COLO668 (cell line): Measurements from ENCODE around the gene ACTR1A.
"Not testable (repeated sequence)": the region's sequence is repeated elsewhere in the genome, so short reads cannot be mapped to it uniquely, and the experiment has no call there.

Source experiments
- DNase-seq: peaks from one replicate; lab custom pipeline; 2025; ENCODE audit not compliant: unreplicated experiment; lab: John Stamatoyannopoulos, UW

Gene ACTR1A

DNA sequence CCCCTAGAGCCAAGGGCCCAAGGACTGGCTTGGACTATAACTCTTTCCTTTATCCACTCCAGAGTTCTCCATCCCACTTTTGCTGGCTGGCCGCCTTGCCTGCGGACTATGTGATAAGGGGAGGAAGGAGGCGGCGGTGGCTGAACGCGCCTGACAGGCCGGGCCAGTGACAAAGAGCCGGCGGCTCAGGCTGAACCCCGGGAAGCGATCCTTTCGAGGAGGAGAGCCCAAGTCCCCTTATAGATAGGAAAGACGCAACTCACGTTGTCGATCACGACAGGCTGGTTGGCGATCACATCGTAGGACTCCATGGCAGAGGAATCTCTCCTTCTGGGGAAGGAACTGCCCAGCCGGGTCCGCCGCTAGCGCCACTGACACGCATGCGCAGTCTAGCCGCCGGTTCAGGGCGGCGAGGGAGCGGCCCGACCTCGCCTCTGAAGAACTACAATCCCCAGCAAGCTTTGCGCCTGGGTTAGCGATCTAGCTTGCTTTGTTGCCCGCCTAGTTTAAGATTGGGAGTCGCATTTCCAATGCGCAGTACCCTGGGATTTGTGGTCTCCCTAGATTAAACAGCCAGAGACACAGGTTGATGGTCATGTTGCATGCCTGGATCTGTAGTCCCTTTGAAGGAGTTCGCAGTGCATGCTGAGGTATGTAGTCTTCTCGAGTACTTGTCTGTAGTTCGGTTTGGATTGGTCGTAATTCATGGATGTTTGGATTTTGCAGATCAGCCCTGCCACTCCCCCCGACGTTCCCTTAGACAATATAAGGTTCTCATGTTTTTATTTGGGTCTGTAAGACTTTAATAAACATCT is at the start of gene ACTR1A:
Gene ACTR1A (minus strand): TSS at position 376 of the 815 bp plus-strand sequence. CDS start 65 bp downstream, at position 311.
- peak; percentile 91 for DNase-seq

DNA sequence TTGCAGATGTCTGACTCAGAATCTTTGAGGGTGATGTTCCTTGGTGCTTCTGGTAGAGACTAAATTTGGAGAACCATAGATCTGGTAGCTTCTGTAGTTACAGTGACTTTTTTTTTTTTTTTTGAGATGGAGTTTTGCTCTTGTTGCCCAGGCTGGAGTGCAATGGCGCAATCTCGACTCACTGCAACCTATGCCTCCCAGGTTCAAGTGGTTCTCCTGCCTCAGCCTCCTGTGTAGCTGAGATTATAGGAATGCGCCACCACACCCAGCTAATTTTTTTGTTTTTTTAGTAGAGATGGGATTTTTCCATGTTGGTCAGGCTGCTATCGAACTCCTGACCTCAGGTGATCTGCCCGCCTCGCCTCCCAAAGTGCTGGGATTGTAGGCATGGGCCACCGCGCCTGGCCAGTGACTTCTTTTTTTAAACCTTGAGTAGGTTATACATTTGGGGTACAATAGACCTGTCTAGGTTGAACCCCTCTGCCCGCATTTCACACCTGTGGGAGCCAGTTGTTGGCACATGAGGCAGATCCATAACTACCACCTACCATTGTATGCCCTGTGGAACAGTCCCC is 48.2 kb upstream of the ACTR1A start:
- no peak for DNase-seq

DNA sequence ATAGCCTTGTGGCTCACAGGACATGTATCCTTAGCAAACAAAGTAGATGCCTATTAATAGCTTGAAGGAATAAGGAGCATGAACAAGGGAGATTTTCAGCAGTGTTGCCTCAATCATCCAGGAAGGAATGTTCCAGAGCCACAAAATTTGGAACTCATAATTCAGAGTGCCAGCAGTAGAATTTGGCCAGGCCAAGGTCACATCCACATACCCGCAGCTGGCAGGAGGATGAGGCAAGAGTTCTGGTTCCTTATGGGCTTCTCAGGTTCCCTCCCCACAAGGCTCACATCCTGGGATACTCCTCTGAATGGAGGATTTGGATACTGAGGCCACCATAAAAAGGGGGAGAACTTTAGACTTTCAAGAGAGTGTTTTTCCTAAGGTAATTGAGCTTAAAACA is 47.0 kb upstream of the ACTR1A start:
- DNase-seq = no peak

DNA sequence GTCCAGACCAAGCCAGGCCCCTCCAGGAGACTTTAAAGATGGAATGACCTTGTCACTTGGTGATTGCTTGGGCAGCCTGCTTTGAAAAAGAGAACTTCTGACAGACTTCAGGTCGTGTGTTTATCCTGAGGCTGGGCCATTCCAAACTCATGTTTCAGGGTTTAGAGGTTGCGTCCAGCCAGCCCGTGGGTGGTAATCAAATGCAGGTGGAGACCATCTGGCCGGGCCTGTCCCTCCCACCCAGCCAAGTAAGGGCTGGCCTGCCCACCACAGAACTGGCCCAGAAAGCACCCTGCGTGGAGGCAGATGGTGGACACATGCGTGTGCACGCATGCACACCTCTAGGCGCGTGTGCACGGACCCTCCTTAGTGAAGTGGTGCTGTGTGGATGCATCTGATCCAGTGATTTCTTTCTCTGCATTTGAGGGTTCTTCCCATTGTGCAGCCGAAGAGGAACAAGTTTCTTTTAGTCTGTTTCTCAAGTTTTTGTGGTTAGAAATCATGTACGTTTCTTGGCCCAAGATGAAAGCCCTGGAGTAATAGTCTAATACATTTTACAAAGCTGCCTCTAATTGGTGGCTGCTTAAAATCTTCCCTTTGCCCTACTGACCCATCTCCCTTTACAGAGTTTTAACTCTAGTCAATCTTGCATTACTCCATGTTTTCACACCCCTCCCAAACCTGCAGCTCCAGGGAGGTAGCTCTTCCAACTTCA is 44.3 kb upstream of the ACTR1A start:
- DNase-seq = no peak

DNA sequence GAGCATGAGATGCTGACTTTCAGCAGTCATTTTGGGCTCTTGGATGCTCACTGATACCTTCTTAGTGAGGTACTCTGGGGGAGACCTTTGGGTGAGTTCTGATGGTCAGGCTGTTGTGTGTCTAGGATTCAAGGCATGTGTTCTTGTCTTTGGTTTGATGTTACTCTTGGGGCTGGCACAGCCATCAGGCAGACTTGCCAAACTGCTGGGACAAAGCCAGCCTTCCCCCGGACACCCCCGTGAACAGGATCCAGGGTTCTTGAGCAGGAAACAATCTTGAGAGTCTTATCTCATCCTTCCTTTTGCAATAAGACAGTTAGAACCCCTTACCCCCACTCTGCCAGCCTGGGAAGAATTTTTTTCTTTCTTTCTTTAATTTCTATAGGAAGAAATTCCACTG is 43.5 kb upstream of the ACTR1A start:
- no peak for DNase-seq

DNA sequence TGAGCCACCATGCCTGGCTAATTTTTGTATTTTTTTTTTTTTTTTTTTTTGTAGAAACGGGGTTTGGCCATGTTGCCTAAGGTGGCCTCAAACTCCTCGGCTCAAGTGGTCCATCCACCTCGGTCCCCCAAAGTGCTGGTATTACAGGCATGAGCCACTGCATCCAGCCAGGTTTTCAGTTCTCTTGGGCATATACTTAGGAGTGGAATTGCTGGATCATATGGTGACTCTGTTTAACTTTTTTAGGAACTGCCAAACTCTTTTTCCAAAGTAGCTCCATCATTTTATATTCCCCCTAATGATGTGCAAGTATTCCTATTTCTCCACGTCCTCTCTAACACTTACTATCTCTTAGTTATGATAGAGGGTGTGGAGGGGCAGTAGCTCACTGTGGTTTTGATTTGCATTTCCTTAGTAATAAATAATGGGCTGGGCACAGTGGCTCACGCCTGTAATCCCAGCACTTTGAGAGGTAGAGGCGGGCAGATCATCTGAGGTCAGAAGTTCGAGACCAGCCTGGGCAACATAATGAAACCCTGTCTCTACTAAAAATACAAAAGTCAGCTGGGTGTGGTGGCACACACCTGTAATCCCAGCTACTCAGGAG is 42.9 kb upstream of the ACTR1A start:
- no peak for DNase-seq

DNA sequence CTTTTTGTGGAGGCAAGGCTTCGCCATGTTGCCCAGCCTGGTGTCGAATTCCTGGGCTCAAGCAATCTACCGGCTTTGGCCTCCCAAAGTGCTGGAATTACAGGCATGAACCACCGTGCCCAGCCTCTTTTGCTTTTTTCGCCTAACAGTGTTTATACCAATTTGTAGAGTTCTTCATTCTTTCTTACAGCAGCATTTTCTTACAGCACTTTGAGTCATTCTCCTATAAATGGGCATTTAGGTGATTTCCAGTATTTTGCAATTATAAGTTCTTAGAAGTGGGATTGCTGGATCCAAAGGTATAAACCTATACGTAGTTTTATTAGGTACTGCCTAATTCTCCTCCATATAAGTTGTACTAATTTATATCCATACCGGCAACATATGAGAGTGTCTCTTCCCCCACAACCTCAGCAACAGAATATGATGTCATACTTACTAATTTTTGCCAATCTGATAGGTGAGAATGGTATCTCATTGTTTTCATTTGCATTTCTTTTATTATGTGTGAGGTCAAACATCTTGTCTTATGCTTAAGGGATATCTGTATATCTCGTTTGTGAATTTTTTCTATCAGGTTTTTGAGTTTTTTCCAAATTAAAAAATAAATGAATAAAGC is 40.4 kb upstream of the ACTR1A start:
- DNase-seq = no peak

DNA sequence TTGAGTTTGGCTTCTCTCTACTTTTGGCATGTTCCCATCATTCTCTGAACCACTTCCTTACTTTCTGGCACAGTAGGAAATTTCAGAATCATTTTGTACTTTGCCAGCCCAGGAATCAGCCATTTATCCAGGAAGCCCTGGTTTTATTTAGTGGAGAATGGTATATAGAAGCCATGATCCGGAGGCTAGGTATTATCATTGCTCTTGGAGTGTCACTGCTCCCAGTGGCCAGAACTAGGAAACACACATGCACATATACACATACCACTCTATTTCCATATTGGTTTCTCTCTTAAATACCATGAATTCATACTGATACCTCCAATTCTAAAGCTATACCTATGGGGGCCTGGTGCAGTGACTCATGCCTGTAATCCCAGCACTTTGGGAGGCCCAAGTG is 37.5 kb upstream of the ACTR1A start:
- DNase-seq = no peak

DNA sequence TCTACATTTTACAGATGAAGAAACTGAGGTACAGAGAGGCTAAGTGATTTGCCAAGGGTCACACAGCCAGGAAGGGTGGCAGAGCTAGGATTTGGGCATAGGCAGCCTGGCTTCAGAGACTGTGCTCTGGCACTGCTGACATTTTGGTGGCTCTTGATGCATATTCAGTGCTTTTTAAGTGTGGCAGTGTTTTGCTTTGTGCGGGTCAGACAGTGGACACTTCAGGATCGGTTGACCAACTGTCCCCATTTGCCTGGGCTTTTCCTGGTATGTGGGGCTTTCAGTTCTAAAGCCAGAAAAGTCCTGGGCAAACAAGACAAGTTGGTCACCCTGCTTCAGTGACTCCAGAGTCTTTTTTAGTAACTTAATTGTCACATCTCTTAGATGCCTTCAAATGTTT is 36.3 kb upstream of the ACTR1A start:
- no peak for DNase-seq

DNA sequence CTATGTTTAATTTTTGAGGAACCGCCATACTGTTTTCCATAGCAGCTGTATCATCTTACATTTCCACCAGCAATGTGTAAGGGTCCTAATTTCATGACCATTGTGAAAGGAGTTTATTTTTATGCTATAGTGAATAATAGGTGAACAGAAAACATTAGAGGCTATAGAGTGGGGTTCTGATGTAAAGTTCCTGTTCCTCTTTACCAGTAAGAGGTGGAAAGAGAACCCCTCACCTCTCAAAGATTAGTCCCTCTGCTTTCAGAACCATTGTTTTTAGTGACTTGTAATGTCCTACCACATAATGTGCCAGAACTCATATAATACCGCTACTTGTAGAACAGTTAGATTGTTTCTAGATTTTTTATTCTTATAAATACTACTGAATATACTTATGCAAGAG is 35.4 kb upstream of the ACTR1A start:
- no peak for DNase-seq

DNA sequence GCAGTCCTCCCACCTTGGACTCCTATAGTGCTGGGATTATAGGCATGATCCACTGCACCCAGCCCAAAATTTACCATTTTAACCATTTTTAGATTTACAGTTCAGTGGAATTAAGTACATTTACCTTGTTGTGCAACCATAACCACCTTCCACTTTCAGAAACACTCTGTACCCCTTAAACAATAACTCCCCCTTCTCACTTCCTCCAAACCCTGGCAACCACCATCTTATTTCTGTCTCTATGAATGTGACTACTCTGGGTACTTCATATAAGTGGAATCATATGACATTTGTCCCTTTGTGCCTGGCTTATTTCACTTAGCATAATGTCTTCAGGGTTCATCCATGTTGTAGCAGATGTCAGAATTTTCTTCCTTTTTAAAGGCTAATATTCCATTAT is 34.9 kb upstream of the ACTR1A start:
- DNase-seq = no peak

DNA sequence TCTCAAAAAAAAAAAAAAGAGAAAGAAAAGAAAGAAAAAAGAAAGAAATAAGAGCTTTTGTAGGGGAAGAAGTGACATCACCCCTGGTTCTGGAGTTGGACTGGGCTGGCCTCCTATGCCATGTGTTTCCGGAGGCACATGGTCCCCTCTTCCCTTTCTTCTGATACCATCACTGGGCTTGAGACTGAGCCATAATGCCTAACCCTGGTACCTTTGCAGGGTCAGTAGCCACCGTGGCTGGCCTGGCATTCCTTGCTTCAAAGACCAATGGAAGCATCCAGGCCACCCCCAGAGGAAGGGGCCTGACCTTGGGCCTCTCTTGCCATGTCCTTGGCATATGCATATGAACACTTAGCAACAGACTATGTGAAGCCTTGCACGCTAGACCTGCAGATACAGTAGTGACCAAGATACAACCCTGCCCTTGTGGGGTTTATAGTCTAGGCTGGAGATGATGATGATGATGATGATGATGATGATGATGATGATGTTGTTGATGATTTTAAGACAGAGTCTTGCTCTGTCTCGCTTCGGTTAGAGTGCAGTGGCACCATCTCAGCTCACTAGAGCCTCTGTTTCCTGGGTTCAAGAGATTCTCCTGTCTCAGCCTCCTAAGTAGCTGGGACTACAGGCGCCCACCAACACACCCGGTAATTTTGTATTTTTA is 33.1 kb upstream of the ACTR1A start:
- no peak for DNase-seq

DNA sequence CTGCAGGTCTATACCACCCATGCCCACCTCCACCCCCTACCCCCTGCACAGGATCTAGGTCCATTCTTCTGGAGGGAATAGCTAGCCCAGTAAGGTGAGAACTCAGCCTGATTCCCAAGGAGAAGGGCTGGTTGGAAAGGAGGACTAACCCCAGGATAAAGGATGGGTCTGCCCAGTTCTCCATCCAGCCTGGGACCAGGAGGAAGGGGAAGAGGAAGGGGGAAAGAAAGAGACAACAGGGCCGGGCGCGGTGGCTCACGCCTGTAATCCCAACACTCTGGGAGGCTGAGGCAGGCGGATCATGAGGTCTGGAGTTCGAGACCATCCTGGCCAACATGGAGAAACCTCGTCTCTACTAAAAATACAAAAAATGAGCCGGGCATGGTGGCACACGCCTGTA is 32.5 kb upstream of the ACTR1A start:
- DNase-seq = not testable (repeated sequence)

DNA sequence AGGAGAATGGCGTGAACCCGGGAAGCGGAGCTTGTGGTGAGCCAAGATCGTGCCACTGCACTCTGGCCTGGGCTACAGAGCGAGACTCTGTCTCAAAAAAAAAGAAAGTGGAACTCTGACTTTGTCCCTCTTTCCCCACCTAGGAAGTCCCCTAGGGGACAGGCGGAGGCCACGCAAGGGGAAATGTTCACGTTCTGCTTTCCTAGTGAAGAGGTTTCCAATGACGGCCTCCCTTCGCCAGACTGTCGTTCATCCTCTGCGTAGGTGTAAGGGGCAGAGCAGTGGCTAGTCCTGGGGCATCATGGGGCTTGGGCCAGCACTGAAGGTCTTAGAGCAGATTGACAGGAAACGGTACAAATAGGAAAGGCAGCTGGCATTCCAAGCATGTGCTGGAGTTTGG is 31.8 kb upstream of the ACTR1A start:
- no peak for DNase-seq

DNA sequence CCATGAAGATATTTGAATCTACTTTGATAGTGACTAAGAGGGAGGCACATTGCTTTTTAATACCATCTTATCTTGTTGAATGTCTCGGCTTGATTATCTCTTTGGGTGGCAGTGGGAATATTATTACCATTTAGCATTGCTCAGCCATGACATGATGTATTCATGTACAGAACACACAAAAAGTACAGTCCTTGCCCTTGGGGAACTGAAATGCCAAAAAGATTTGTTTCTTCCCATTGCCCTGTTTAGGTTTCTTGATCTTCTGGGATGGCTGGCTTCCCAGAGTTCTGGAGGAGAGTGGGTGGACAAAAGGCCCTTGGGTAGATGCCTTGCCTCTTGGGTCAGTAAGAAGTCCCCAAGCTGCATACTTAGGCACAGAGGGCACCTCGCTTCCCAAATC is 25.0 kb upstream of the ACTR1A start:
- no peak for DNase-seq

DNA sequence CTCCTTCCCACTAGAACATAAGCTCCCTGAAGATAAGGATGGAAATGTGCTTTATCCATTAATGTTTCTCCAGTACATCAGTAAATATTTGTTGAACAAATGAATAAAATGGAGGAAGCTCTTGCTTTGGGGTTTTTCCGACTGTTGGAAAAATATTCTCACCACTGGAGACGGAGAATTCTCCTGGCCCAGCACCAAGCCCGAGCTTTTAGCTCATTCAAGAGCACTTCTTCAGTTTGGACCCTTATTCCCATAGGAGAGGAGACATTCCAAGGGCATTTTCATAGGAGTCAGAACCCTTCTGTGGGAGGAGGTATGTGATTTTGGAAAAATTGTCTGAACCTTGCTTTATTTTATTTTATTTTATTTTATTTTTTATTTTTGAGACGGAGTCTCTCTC is 22.2 kb upstream of the ACTR1A start:
- DNase-seq = no peak

DNA sequence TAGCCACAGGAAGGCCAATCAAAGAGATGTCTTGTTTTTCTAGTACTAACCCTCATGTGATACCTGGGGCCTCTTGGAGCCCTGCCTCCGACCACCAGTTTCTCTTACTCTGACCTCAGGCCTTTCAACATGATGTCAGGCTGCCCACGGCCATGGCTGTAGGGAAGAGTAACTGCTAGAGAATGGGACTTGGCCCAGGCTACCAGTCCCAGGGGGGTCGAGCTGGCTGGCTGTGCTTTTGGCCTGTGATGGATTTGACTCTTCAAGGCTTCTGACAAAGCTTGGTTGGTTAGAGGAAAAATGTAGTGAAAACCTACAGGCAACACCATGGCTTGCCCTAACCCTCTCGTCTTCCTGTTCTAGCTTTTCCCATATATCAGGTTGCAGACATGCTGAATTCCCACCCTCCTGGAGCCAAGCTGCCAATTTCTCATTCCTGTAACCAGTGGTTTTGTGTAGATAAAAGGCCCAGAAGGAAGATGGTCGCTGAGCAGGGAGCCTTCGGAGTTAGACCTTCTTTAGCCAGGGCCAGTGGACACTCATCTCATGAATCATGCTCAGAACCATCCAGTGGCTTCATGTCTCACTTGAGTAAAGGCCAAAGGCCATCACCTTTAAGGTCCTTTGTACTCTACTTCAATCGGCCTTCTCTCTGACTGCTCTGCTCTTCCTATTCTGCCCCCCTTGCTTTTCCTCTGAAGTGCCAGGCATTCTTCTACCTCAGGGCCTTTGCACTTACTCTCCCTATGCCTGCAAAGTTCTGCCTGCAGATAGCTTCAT is 20.9 kb upstream of the ACTR1A start:
- no peak for DNase-seq

DNA sequence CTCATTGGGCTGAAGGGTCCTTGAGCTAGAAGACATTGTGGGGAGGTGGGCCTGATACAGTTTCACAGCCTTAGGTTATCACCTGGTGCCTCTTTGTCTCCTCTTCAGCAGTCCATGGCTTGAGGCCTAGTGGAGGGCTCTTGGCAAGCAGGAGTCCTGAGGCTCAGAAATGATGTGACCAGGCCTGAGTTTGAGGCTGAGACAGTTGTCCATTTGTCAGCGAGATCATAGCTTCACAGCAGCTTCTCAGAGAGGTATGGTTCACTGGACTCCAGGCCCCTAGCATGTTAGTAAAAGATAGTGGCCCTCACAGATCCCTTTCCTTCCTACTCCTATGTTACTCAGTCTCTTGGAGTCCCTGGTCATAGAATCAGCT is 20.4 kb upstream of the ACTR1A start:
- no peak for DNase-seq

DNA sequence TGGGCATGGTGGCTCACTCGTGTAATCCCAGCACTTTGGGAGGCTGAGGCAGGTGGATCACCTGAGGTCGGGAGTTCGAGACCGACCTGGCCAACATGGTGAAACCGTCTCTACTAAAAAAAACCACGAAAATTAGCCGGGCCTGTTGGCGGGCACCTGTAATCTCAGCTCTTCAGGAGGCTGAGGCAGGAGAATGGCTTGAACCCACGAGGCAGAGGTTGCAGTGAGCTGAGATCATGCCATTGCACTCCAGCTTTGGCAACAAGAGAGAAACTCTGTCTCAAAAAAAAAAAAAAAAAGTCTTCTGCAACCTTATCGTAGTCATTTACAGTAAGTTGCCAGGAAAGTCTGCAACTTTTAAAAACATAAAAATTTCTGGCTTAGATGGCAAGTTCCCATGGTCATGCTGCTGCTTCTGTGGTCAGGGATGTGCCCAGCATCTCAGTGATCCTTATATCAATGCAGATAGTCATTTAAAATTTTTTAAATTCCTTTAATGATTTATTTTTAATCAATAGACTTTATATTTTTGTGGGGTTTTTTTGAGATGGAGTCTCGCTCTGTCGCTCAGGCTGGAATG is 16.8 kb upstream of the ACTR1A start:
- DNase-seq = no peak

DNA sequence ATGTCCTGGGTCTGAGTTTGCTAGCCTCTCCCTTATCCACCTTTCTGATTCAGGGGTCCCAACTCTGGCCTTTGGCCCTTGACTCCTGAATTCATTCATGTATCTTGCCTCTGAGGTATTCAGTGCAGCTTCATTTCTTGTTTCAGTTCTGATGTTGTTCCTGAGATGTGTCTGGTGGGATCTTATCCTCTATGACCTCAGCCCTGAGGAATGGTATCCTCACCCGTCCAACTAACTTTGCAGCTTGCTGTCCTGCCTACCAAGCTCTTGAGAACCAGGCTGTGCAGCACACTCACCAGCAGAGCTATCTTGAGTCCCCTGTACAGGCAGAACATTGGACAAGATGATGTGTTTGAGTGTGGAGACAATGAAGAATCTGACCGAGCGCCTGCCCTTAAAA is 15.0 kb upstream of the ACTR1A start:
- no peak for DNase-seq
